Mammary epithelial cell (primary cell): ENCODE results near the gene C1QTNF1.

Experiments used
- CTCF ChIP-seq, 2 donors: IDR thresholded peaks in 1 of 2; conservative IDR thresholded peaks in 1 of 2; 2 replicates each; pipeline ENCODE4 v1.5.1; 2011 to 2012; ENCODE audit warnings: inconsistent platforms in 2 of 2, low read length in 2 of 2, mild to moderate bottlenecking in 2 of 2, control low read depth in 1 of 2, low read depth in 1 of 2; ENCODE audit not compliant: insufficient read depth in 1 of 2; ENCODE audit errors: extremely low read depth in 1 of 2
- EZH2 ChIP-seq: IDR thresholded peaks from 2 replicates; pipeline ENCODE4 v1.6.1; 2012; ENCODE audit warnings: low read length, inconsistent platforms, borderline replicate concordance

- no peak for TF ChIP-seq CTCF (conservative IDR thresholded peaks at IDR 0.05 in 1 of 2, IDR thresholded peaks at IDR 0.05 in 1 of 2; ENCODE audit: extremely low read depth in 1 of 2, insufficient read depth in 1 of 2, low read depth in 1 of 2, low read length in 2 of 2)
- TF ChIP-seq EZH2, result no peak
These were observed 43.0 kb downstream of the C1QTNF1 start for GRCh38 chr17:79066963-79067362.
